Measurements from ENCODE around the gene LPP. TPM values are rescaled to one million over a fixed set of nuclear protein-coding genes. Genes with fewer than 3 reads are reported as not detected.

LPP gene
- polyA plus RNA-seq, 1 donor (not counting 4 experiments of a cell fraction or from before 2014, with no cell fraction given) = 16.0 TPM

DNA sequence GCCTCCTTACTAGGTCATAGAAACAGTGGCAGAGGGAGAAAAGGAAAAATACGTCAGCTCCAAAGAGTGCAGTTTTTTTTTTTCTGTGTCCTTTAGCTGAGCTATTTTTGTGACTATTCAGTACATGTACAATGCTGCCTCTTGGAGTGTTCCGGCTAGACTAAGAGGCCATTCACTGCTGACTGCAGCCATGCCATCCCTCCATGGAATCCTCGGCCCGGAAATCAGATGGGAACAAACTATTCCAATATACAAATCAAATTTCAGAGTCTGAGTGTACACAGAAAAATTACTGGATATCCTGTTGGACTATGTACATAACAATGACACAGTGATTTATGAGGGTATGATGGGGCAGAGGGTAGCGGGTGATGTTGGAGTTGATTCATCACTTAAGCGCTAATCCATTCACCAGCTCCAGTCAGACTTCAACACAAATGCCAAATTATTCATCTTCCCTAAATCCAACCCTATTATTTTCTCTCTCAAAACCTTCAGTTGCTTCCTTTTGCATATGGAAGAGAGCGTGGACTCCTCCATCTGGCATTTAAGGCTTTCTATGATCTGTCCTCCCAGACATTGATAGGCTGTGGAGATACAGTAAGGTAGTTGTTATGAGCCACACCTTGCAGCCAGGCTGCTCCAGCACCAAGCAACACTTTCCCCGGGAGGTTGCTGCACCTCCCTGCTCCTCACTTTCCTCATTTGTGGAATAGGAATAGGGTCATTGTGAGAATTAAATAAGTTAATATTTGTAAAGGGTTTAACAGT is 109.1 kb downstream of the LPP start:
- TF ChIP-seq, protein P1, sequence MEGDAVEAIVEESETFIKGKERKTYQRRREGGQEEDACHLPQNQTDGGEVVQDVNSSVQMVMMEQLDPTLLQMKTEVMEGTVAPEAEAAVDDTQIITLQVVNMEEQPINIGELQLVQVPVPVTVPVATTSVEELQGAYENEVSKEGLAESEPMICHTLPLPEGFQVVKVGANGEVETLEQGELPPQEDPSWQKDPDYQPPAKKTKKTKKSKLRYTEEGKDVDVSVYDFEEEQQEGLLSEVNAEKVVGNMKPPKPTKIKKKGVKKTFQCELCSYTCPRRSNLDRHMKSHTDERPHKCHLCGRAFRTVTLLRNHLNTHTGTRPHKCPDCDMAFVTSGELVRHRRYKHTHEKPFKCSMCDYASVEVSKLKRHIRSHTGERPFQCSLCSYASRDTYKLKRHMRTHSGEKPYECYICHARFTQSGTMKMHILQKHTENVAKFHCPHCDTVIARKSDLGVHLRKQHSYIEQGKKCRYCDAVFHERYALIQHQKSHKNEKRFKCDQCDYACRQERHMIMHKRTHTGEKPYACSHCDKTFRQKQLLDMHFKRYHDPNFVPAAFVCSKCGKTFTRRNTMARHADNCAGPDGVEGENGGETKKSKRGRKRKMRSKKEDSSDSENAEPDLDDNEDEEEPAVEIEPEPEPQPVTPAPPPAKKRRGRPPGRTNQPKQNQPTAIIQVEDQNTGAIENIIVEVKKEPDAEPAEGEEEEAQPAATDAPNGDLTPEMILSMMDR (optimal IDR thresholded peaks at IDR 0.05 in 1 of 3, IDR thresholded peaks at IDR 0.05 in 1 of 3, conservative IDR thresholded peaks at IDR 0.05 in 1 of 3; ENCODE audit: extremely low read depth in 1 of 3, insufficient read depth in 2 of 3, low read length in 3 of 3) = no peak
- TF ChIP-seq EZH2 (IDR thresholded peaks at IDR 0.05; ENCODE audit: low read length) = no peak
- Histone ChIP-seq H3K79me2 (ENCODE audit: control insufficient read depth, insufficient read depth, low read length) (peaks cover 6% of the 10 kb centered on the region), H3K9ac (ENCODE audit: control insufficient read depth, extremely low read depth, insufficient read depth, low read length) (no peak overlapping the region), H4K20me1 (ENCODE audit: control insufficient read depth, extremely low read depth, insufficient read depth, low read length) (peaks cover 4% of the 10 kb centered on the region), H3K4me2 (ENCODE audit: control insufficient read depth, extremely low read depth, insufficient read depth, low read depth, low read length) (no peak overlapping the region), H3K27ac (ENCODE audit: control insufficient read depth, insufficient read depth, low read length) (no peak overlapping the region), H3K27me3 (ENCODE audit: control insufficient read depth, extremely low read depth, insufficient read depth, low read length) (no peaks in the 10 kb centered on the region), H3K4me1 (ENCODE audit: control insufficient read depth, extremely low read depth, insufficient read depth, low read length) (peaks cover 6% of the 10 kb centered on the region), H2AFZ (ENCODE audit: control insufficient read depth, low read length) (no peak overlapping the region), H3K4me3 (ENCODE audit: control insufficient read depth in 2 of 3, extremely low read depth in 1 of 3, insufficient read depth in 2 of 3, low read depth in 1 of 3, low read length in 3 of 3) (no peak overlapping the region), H3K9me3 (ENCODE audit: control insufficient read depth, low read depth, low read length) (no peaks in the 10 kb centered on the region), H3K36me3 (ENCODE audit: control insufficient read depth in 2 of 2, extremely low read depth in 1 of 2, insufficient read depth in 2 of 2, low read length in 2 of 2) (no peaks in the 10 kb centered on the region), H3K9me1 (ENCODE audit: control insufficient read depth, extremely low read depth, insufficient read depth, low read length) (no peaks in the 10 kb centered on the region)
- no peak for FAIRE-seq
- DNase-seq (ENCODE audit: low read depth, low spot score) = no peak
- dilution Hi-C loops (cut with MboI; ENCODE audit: extremely low pct_ligation_motif_present, low sequenced_read_pairs) = no loop called here

DNA sequence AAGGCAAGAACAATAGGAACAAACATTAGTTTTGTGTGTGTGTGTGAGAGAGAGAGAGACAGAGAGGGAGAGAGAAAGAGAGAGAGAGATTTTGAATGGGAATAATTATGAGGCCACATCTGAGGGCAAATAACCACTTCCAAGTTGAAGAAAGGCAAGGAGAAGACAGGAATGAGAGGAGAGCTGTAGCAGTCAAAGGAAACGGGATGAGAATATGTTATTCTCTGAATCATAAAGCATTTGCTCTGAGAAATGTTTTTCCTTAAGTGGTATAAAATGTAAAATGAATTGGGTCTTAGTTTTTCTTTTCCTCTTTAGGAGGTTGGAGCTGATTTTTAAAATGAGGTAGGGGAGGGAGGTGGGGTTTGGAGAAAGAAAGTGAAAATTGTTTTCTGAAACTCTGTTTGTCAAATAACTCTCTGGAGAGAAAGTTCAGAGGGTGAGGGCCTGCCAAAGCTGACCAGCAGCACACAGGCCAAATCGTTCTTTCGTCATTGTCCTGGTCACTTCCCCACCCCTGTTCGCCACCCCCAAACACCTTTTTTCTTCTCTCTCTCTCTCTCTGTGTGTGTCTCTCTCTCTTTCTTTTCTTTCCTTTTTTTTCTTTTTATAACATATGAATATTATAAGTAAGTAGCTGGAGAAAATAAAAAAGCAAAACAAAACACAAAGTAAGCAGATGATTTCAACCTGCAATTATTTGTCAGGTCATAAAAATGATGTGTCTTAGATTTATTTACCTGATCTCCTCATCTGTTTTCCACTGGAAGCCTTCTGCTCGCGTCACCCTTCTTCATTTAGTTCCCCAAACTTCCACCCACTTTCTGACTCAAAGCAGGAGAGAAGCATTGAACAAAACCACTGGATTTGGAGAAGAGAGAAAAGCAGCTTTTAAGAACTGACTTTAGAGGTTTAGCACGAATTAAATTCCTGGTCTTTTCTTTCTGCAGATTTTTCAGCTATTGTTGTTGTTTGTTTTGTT is 110.6 kb downstream of the LPP start:
- DNase-seq (ENCODE audit: low read depth, low spot score) = no peak

More for the DNA sequence above, 110.6 kb downstream of the LPP start:
- Histone ChIP-seq H3K9me1 (ENCODE audit: control insufficient read depth, extremely low read depth, insufficient read depth, low read length) (no peaks in the 10 kb centered on the region), H3K36me3 (ENCODE audit: control insufficient read depth in 2 of 2, extremely low read depth in 1 of 2, insufficient read depth in 2 of 2, low read length in 2 of 2) (no peaks in the 10 kb centered on the region), H3K79me2 (ENCODE audit: control insufficient read depth, insufficient read depth, low read length) (peaks cover 7% of the 10 kb centered on the region), H3K9ac (ENCODE audit: control insufficient read depth, extremely low read depth, insufficient read depth, low read length) (no peak overlapping the region), H3K27me3 (ENCODE audit: control insufficient read depth, extremely low read depth, insufficient read depth, low read length) (no peaks in the 10 kb centered on the region), H3K9me3 (ENCODE audit: control insufficient read depth, low read depth, low read length) (no peaks in the 10 kb centered on the region), H3K4me3 (ENCODE audit: control insufficient read depth in 2 of 3, extremely low read depth in 1 of 3, insufficient read depth in 2 of 3, low read depth in 1 of 3, low read length in 3 of 3) (no peak overlapping the region), H2AFZ (ENCODE audit: control insufficient read depth, low read length) (no peak overlapping the region), H3K4me1 (ENCODE audit: control insufficient read depth, extremely low read depth, insufficient read depth, low read length) (peaks cover 3% of the 10 kb centered on the region), H3K4me2 (ENCODE audit: control insufficient read depth, extremely low read depth, insufficient read depth, low read depth, low read length) (no peak overlapping the region), H4K20me1 (ENCODE audit: control insufficient read depth, extremely low read depth, insufficient read depth, low read length) (peaks cover 4% of the 10 kb centered on the region), H3K27ac (ENCODE audit: control insufficient read depth, insufficient read depth, low read length) (no peak overlapping the region)
- dilution Hi-C loops (cut with MboI; ENCODE audit: extremely low pct_ligation_motif_present, low sequenced_read_pairs) = no loop called here
- FAIRE-seq = no peak
- no peak for TF ChIP-seq EZH2 (IDR thresholded peaks at IDR 0.05; ENCODE audit: low read length)
- TF ChIP-seq, protein P1 (optimal IDR thresholded peaks at IDR 0.05 in 1 of 3, IDR thresholded peaks at IDR 0.05 in 1 of 3, conservative IDR thresholded peaks at IDR 0.05 in 1 of 3; ENCODE audit: extremely low read depth in 1 of 3, insufficient read depth in 2 of 3, low read length in 3 of 3) = no peak

Data from keratinocyte (primary cell).